ENCODE measurements around the gene MCRIP2. TPM values are rescaled to one million over a fixed set of nuclear protein-coding genes. Genes with fewer than 3 reads are reported as not detected.

MCRIP2 gene
- total RNA-seq, 1 donor from 2014 or later: 16.6 TPM

GRCh38 chr16:598823-599739 lies 42.5 kb upstream of the MCRIP2 start:
- no peak for TF ChIP-seq CTCF (IDR thresholded peaks at IDR 0.05; ENCODE audit: partially characterized antibody, unreplicated experiment)

GRCh38 chr16:600781-601180 lies 40.8 kb upstream of the MCRIP2 start:
- DNase-seq: no peak
- Mint-ChIP-seq H3K4me3 (ENCODE audit: unreplicated experiment) (peak overlapping the region; percentile 64), H3K4me1 (ENCODE audit: low read depth, unreplicated experiment) (peaks cover 13% of the 10 kb centered on the region), H3K27ac (ENCODE audit: unreplicated experiment) (no peak overlapping the region), H3K36me3 (ENCODE audit: unreplicated experiment) (no peaks in the 10 kb centered on the region), H3K27me3 (ENCODE audit: unreplicated experiment) (peaks cover 1% of the 10 kb centered on the region), H3K9me3 (ENCODE audit: unreplicated experiment) (peaks cover 5% of the 10 kb centered on the region)
- peak; percentile 18 for TF ChIP-seq CTCF (IDR thresholded peaks at IDR 0.05; ENCODE audit: partially characterized antibody, unreplicated experiment)

More at GRCh38 chr16:598823-599739, 42.5 kb upstream of the MCRIP2 start:
- DNase-seq: no peak
- H3K4me3 Mint-ChIP-seq (ENCODE audit: unreplicated experiment): no peak overlapping the region
- H3K27ac Mint-ChIP-seq (ENCODE audit: unreplicated experiment): no peak overlapping the region
- H3K27me3 Mint-ChIP-seq (ENCODE audit: unreplicated experiment): peaks cover 1% of the 10 kb centered on the region
- no peaks in the 10 kb centered on the region for H3K36me3 Mint-ChIP-seq (ENCODE audit: unreplicated experiment)
- peaks cover 9% of the 10 kb centered on the region for H3K9me3 Mint-ChIP-seq (ENCODE audit: unreplicated experiment)
- peaks cover 18% of the 10 kb centered on the region for H3K4me1 Mint-ChIP-seq (ENCODE audit: low read depth, unreplicated experiment)

GRCh38 chr16:603933-604332 lies 37.7 kb upstream of the MCRIP2 start:
- no peak for TF ChIP-seq CTCF (IDR thresholded peaks at IDR 0.05; ENCODE audit: partially characterized antibody, unreplicated experiment)
- Mint-ChIP-seq H3K27me3 (ENCODE audit: unreplicated experiment) (peaks cover 2% of the 10 kb centered on the region), H3K9me3 (ENCODE audit: unreplicated experiment) (peaks cover 3% of the 10 kb centered on the region), H3K4me1 (ENCODE audit: low read depth, unreplicated experiment) (peaks cover 14% of the 10 kb centered on the region), H3K4me3 (ENCODE audit: unreplicated experiment) (no peak overlapping the region), H3K36me3 (ENCODE audit: unreplicated experiment) (no peaks in the 10 kb centered on the region), H3K27ac (ENCODE audit: unreplicated experiment) (no peak overlapping the region)
- DNase-seq: no peak

- Mint-ChIP-seq H3K27me3 (ENCODE audit: unreplicated experiment) (peaks cover 7% of the 10 kb centered on the region), H3K4me3 (ENCODE audit: unreplicated experiment) (no peak overlapping the region), H3K36me3 (ENCODE audit: unreplicated experiment) (no peaks in the 10 kb centered on the region), H3K9me3 (ENCODE audit: unreplicated experiment) (peaks cover 3% of the 10 kb centered on the region), H3K4me1 (ENCODE audit: low read depth, unreplicated experiment) (peaks cover 23% of the 10 kb centered on the region), H3K27ac (ENCODE audit: unreplicated experiment) (no peak overlapping the region)
- DNase-seq: no peak
- TF ChIP-seq CTCF (IDR thresholded peaks at IDR 0.05; ENCODE audit: partially characterized antibody, unreplicated experiment): no peak
These were observed 34.8 kb upstream of the MCRIP2 start for GRCh38 chr16:606656-607307.

- no peaks in the 10 kb centered on the region for H3K36me3 Mint-ChIP-seq (ENCODE audit: unreplicated experiment)
- peaks cover 7% of the 10 kb centered on the region for H3K27me3 Mint-ChIP-seq (ENCODE audit: unreplicated experiment)
- H3K4me1 Mint-ChIP-seq (ENCODE audit: low read depth, unreplicated experiment): peaks cover 23% of the 10 kb centered on the region
- TF ChIP-seq CTCF (IDR thresholded peaks at IDR 0.05; ENCODE audit: partially characterized antibody, unreplicated experiment): no peak
- DNase-seq: no peak
- H3K4me3 Mint-ChIP-seq (ENCODE audit: unreplicated experiment): no peak overlapping the region
- peaks cover 3% of the 10 kb centered on the region for H3K9me3 Mint-ChIP-seq (ENCODE audit: unreplicated experiment)
- no peak overlapping the region for H3K27ac Mint-ChIP-seq (ENCODE audit: unreplicated experiment)
These were observed 33.6 kb upstream of the MCRIP2 start for GRCh38 chr16:608019-608418.
